Measurements from ENCODE around the gene GOLGA8G.
"Not testable (repeated sequence)": the region's sequence is repeated elsewhere in the genome, so short reads cannot be mapped to it uniquely, and the experiment has no call there.

The GOLGA8G gene, protein sequence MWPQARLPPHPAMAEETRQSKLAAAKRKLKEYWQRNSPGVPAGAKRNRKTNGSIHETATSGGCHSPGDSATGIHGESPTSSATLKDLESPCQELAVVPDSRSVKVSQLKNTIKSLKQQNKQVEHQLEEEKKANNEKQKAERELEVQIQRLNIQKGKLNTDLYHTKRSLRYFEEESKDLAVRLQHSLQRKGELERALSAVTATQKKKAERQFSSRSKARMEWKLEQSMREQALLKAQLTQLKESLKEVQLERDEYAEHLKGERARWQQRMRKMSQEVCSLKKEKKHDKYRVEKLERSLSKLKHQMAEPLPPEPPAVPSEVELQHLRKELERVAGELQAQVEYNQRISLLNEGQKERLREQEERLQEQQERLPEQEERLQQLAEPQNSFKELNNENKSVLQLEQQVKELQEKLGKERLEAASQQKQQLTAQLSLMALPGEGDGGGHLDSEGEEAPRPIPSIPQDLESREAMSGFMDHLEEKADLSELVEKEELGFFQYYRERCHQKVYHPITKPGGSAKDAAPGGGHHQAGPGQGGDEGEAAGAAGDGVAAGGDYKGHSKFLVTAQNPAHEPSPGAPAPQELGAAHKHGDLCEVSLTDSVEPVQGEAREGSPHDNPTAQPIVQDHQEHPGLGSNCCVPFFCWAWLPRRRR

DNA sequence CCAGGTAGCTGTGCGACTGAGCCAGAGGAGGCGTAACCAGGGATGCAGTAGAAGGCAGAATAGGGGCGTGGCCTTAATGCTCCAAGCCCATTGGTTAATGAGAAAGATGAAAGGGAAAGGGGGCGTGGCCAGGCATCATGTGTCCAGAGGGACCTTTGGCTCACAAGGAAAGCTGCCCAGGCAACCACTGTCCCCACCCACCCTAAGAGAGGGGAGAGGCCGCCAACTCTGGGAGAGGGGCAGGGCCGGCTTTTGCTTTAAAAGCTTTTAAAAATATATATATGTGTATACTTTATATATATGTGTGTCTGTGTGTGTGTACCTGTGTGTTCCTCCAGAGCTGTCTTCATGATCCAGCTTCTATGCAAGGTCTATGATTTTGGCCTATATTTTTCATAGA is at the start of gene GOLGA8G:
GOLGA8G (minus strand) TSS at position 18 of the 400 bp plus-strand sequence. CDS start 62 bp downstream, outside the sequence.
- H3K27ac Mint-ChIP-seq, H3K27me3 Mint-ChIP-seq, H3K4me1 Mint-ChIP-seq, H3K9me3 Mint-ChIP-seq, H3K4me3 Mint-ChIP-seq, ATAC-seq, H3K36me3 Mint-ChIP-seq: not testable (repeated sequence)

DNA sequence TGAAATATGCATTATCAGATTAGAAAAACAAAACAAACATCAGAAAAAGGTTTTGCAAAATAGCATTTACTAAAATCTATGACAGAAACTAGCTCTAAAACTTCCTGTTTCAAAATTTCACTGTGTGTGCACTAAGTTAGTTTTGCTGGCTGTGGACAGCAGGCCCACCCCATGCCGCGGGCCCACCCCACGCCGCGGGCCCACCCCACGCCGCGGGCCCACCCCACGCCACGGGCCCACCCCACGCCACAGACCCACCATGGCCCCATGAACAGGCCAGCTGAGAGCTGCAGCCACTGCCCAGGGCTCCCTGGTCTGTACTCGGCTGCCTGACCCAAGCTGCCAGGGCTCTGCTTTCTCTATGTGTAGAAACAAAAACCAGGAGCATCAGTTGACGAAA is 40.6 kb upstream of the GOLGA8G start:
- ATAC-seq, H3K27ac Mint-ChIP-seq, H3K27me3 Mint-ChIP-seq, H3K4me3 Mint-ChIP-seq, H3K4me1 Mint-ChIP-seq, H3K36me3 Mint-ChIP-seq, H3K9me3 Mint-ChIP-seq: not testable (repeated sequence)

DNA sequence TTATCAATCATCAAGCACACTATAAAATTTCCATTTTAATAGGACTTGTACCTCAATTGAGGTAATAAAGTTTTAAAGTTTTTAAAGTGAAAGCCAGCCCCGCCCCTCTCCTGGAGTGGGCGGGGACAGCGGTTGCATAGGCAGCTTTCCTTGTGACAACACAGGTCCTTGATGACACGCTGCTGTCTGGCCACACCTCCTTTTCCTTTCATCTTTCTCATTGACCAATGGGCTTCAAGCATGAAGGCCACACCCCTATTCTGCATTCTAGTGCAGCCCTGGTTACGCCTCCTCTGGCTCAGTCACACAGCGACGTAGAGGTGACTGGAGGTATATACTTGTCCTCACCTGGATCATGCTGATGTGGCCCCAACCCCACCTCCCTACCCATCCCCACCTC is 20.5 kb upstream of the GOLGA8G start, which contains the start of gene GOLGA6L25:
GOLGA6L25 (plus strand) TSS at position 301 of the 400 bp plus-strand sequence; CDS start at position 362, 61 bp downstream.
- ATAC-seq, H3K4me1 Mint-ChIP-seq, H3K27ac Mint-ChIP-seq, H3K27me3 Mint-ChIP-seq, H3K36me3 Mint-ChIP-seq, H3K9me3 Mint-ChIP-seq, H3K4me3 Mint-ChIP-seq: not testable (repeated sequence)

DNA sequence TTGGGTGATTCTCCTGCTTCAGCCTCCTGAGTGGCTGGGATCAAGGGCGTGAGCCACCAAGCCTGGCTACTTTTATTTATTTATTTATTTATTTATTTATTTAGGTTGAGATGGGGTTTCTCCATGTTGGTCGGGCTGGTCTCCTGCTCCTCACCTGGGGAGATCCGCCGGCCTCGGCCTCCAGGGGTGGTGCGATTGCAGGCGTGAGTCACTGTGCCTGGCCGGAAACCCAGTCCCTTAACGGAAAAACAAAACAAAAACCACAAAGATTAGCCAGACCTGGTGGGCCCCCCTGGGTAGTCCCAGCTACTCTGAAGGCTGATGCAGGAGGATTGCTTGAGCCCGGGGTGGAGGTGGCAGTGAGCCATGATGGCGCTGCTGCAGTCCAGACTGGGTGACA is 17.6 kb downstream of the GOLGA8G start:
- not testable (repeated sequence) for H3K4me3 Mint-ChIP-seq, H3K9me3 Mint-ChIP-seq, H3K27ac Mint-ChIP-seq, H3K27me3 Mint-ChIP-seq, ATAC-seq, H3K36me3 Mint-ChIP-seq, H3K4me1 Mint-ChIP-seq

DNA sequence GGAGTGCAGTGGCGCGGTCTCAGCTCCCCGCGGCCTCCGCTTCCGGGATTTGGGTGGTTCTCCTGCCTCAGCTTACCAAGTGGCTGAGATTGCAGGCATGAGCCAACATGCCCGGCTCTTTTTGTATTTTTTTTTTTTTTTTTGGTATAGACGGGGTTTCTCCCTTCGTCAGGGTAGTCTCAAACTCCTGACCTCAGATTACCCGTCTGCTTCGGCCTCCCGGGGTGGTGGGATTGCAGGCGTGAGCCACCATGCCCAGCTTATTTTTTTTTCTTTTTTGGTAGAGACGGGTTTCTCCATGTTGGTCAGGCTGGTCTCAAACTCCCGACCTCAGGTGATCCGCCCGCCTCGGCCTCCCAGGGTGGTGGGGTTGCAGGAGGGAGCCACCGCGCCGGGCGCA is 18.6 kb downstream of the GOLGA8G start:
- not testable (repeated sequence) for H3K4me3 Mint-ChIP-seq, H3K27me3 Mint-ChIP-seq, H3K9me3 Mint-ChIP-seq, ATAC-seq, H3K36me3 Mint-ChIP-seq, H3K4me1 Mint-ChIP-seq, H3K27ac Mint-ChIP-seq

DNA sequence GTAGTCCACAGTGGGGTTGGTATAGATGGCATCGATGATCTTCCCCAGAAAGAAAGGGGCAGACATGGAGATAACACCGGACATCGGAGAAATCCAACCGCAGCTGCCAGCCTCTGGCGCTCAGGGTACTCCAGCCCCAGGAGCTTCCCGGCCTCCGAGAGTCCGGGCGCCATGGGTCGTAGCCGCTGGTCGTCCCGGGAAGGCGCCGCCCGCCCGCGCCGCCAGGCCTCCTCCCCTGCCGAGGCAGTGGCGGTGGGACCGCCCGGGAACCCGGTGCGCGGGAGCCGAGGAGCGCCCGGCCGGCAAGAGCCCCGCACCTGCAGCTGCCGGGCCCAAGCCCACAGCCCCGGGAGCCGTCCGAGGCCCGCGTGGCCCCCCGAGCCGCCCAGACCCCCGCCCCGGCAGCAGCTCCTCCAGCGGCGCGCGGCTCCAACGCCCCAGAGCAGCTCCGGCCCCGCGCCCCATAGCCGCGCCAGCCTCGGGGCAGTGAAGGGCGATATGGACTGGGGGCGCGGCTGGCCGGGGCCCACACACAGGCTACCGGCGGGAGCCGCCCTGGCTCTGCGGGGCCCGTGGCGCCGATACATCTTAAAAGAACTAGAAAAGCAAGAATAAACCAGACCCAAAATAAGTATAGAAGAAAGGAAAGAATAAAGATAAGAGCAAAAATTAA is 24.4 kb downstream of the GOLGA8G start:
- H3K27ac Mint-ChIP-seq, H3K36me3 Mint-ChIP-seq, ATAC-seq, H3K9me3 Mint-ChIP-seq, H3K27me3 Mint-ChIP-seq, H3K4me1 Mint-ChIP-seq, H3K4me3 Mint-ChIP-seq: not testable (repeated sequence)

DNA sequence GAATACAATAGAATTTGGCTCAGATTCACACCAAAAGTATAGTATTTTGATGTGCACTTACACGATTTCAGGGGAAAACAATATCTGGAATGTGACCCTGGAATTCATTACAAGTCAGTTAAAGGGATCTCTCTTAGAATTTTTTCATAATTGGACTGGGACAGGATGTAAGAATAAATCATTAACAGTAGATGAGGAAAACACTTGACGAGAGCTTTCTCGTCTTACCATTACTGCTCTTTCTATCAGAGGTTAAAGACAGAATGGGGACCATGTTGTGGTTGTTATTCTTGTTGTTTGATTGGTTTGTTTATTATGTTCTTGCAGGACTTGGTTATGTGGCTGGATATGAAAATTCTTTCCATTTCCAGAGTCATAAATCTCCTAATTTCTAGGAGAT is 51.4 kb downstream of the GOLGA8G start:
- not testable (repeated sequence) for H3K27ac Mint-ChIP-seq, H3K27me3 Mint-ChIP-seq, H3K36me3 Mint-ChIP-seq, H3K4me1 Mint-ChIP-seq, H3K4me3 Mint-ChIP-seq, ATAC-seq, H3K9me3 Mint-ChIP-seq

All from stimulated activated memory B cell treated with anti-CD40 and anti-IgM and Interleukin-4, amounts not matched to agents 10 μg/mL and 1 μg/mL and 100 μg/mL, for 72 hours (primary cell).